ENCODE data around the gene ABHD12. TPM values are rescaled to one million over a fixed set of nuclear protein-coding genes. Genes with fewer than 3 reads are reported as not detected.

The ABHD12 gene
- total and polyA plus RNA-seq, 2 experiments from 2014 or later: 69.5 to 187 TPM

GRCh38 chr20:25310268-25310920 lies 80.2 kb downstream of the ABHD12 start:
- peak overlapping the region; percentile 98 for H3K27ac ChIP-seq
- 50% methylated on average over 6 of the region's 6 CpGs for WGBS (ENCODE audit: low lambda C conversion rate, missing lambda C conversion rate)
- no peak overlapping the region for H2AFZ ChIP-seq
- peak; percentile 91 for DNase-seq (ENCODE audit: low spot score)
- no peaks in the 10 kb centered on the region for H3K9me3 ChIP-seq (ENCODE audit: low read depth)
- peak overlapping the region; percentile 66 for H3K4me2 ChIP-seq
- no peaks in the 10 kb centered on the region for H3K9me2 ChIP-seq (replicated peaks; ENCODE audit: insufficient read depth)
- H4K20me1 ChIP-seq (ENCODE audit: insufficient read depth, poor library complexity, severe bottlenecking): no peaks in the 10 kb centered on the region
- peaks cover 29% of the 10 kb centered on the region for H3K4me1 ChIP-seq (ENCODE audit: insufficient read depth)
- H3K79me2 ChIP-seq: no peaks in the 10 kb centered on the region
- H3K36me3 ChIP-seq (replicated peaks; ENCODE audit: insufficient read depth, low read depth): no peaks in the 10 kb centered on the region
- TF ChIP-seq EZH2 (IDR thresholded peaks at IDR 0.05; ENCODE audit: borderline replicate concordance) (no peak), CTCF (IDR thresholded peaks at IDR 0.05; ENCODE audit: poor library complexity) (peak; percentile 55)
- no peaks in the 10 kb centered on the region for H3K27me3 ChIP-seq
- no peak overlapping the region for H3K4me3 ChIP-seq

GRCh38 chr20:25309395-25310267 lies 81.0 kb downstream of the ABHD12 start:
- Histone ChIP-seq H3K9me2 (replicated peaks; ENCODE audit: insufficient read depth) (no peaks in the 10 kb centered on the region), H2AFZ (no peak overlapping the region), H3K9me3 (ENCODE audit: low read depth) (no peaks in the 10 kb centered on the region), H3K36me3 (replicated peaks; ENCODE audit: insufficient read depth, low read depth) (no peaks in the 10 kb centered on the region), H3K4me1 (ENCODE audit: insufficient read depth) (peaks cover 29% of the 10 kb centered on the region), H3K27ac (peak overlapping the region; percentile 98), H3K27me3 (no peaks in the 10 kb centered on the region), H3K79me2 (no peaks in the 10 kb centered on the region), H4K20me1 (ENCODE audit: insufficient read depth, poor library complexity, severe bottlenecking) (no peaks in the 10 kb centered on the region), H3K4me3 (no peak overlapping the region), H3K4me2 (peak overlapping the region; percentile 66)
- DNase-seq (ENCODE audit: low spot score): peak; percentile 83
- 64% methylated on average over 18 of the region's 18 CpGs for WGBS (ENCODE audit: low lambda C conversion rate, missing lambda C conversion rate)
- TF ChIP-seq EZH2phosphoT487 (IDR thresholded peaks at IDR 0.05; ENCODE audit: low read depth, severe bottlenecking, unreplicated experiment) (no peak), EZH2 (IDR thresholded peaks at IDR 0.05; ENCODE audit: borderline replicate concordance) (no peak), CTCF (IDR thresholded peaks at IDR 0.05; ENCODE audit: poor library complexity) (no peak)

- H3K79me2 ChIP-seq: no peaks in the 10 kb centered on the region
- no peak for TF ChIP-seq CTCF (IDR thresholded peaks at IDR 0.05; ENCODE audit: poor library complexity)
- no peak for TF ChIP-seq EZH2 (IDR thresholded peaks at IDR 0.05; ENCODE audit: borderline replicate concordance)
- TF ChIP-seq EZH2phosphoT487 (IDR thresholded peaks at IDR 0.05; ENCODE audit: low read depth, severe bottlenecking, unreplicated experiment): no peak
Measured at GRCh38 chr20:25308671-25309394, 81.8 kb downstream of the ABHD12 start.

More at GRCh38 chr20:25308671-25309394, 81.8 kb downstream of the ABHD12 start:
- Histone ChIP-seq H3K4me2 (no peak overlapping the region), H3K9me3 (ENCODE audit: low read depth) (no peaks in the 10 kb centered on the region), H3K9me2 (replicated peaks; ENCODE audit: insufficient read depth) (no peaks in the 10 kb centered on the region), H3K36me3 (replicated peaks; ENCODE audit: insufficient read depth, low read depth) (no peaks in the 10 kb centered on the region), H4K20me1 (ENCODE audit: insufficient read depth, poor library complexity, severe bottlenecking) (no peaks in the 10 kb centered on the region), H3K27me3 (no peaks in the 10 kb centered on the region), H3K4me3 (no peak overlapping the region), H3K4me1 (ENCODE audit: insufficient read depth) (peaks cover 29% of the 10 kb centered on the region), H3K27ac (peak overlapping the region; percentile 98), H2AFZ (no peak overlapping the region)
- no peak for DNase-seq (ENCODE audit: low spot score)
- WGBS (ENCODE audit: low lambda C conversion rate, missing lambda C conversion rate): 93% methylated on average over 17 of the region's 17 CpGs
